Iris pigment epithelial cell (primary cell): ENCODE results near the gene ZNF791.
"Not testable (repeated sequence)": the region's sequence is repeated elsewhere in the genome, so short reads cannot be mapped to it uniquely, and the experiment has no call there.

ENCODE experiments used
- DNase-seq: peaks from one replicate; pipeline ENCODE4 v3.0.0-alpha.2; 2011; ENCODE audit warnings: low read depth

The ZNF791 gene

DNA sequence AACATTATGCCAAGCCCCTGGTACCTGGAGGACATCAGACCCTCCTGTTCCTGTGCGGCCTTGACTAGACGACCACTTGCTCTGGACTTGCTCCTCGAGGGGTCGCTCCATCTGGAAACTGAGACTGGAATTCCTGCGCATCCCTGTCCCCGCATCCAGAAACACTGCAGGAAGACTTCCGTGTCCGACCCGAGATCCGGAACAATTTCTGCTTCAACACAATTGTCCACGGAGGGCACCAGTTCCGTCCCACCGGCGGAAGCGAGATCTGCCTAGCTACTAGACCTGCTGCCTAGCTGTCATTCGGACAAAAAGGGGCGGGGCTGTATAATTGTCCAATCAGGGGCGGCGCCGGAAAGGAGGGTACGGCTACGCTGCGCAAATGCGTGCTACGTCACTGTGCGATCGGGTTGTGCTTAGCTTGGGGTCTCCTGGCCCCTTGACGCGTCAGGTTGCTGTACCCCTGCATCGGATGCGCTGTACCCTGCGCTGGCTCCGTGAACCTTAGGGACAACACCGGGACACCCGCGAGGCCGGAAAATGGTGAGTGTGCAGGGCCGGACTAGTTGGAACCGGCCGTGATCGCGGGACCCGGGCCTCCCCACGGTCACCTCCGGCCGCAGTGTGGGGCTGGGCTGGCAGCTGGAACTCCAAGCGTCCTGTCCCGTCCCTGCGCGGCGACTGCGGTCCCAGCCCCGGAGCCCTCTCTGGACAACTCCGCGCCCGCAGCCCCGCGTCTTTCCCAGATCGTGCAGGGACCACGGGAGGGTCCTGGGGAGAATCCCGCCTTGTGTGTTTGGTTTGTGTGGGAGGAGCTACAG is at the start of gene ZNF791, which contains the start of gene ZNF490:
Gene ZNF791 (plus strand): TSS at position 381 of the 821 bp plus-strand sequence. CDS start 160 bp downstream, at position 541.
Gene ZNF490 (minus strand): TSS at position 274 of the 821 bp plus-strand sequence. CDS start 133 bp downstream, at position 141.
- DNase-seq: peak; percentile 97

- peak; percentile 82 for DNase-seq
These were observed 46.6 kb upstream of the ZNF791 start for GRCh38 chr19:12564016-12564664.

DNA sequence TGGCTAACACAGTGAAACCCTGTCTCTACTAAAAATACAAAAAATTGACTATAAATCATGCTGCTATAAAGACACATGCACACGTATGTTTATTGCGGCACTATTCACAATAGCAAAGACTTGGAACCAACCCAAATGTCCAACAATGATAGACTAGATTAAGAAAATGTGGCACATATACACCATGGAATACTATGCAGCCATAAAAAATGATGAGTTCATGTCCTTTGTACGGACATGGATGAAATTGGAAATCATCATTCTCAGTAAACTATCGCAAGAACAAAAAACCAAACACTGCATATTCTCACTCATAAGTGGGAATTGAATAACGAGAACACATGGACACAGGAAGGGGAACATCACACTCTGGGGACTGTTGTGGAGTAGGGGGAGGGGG is 44.3 kb upstream of the ZNF791 start:
- not testable (repeated sequence) for DNase-seq

GRCh38 chr19:12567951-12568350 is 42.8 kb upstream of the ZNF791 start:
- peak; percentile 28 for DNase-seq

DNA sequence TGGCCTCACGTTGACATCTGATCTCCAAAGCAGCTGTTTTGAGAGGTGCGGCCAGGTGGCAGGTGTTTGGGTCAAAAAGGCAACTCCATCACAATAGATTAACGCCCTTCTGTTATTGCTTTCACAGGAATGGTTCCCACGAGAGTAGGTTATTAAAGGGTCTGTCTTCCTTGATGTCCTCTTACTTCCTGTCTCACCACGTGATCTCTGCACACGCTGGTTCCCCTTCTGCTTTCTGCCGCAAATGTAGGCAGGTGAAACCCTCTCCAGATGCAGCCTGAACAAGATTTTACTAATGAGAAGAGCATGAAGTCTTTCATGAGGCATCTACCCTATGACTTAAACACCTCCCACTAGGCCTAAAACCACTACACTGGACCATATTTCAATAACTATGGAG is 36.7 kb upstream of the ZNF791 start:
- no peak for DNase-seq

- no peak for DNase-seq
These were observed 32.1 kb upstream of the ZNF791 start for GRCh38 chr19:12578641-12579040.

DNA sequence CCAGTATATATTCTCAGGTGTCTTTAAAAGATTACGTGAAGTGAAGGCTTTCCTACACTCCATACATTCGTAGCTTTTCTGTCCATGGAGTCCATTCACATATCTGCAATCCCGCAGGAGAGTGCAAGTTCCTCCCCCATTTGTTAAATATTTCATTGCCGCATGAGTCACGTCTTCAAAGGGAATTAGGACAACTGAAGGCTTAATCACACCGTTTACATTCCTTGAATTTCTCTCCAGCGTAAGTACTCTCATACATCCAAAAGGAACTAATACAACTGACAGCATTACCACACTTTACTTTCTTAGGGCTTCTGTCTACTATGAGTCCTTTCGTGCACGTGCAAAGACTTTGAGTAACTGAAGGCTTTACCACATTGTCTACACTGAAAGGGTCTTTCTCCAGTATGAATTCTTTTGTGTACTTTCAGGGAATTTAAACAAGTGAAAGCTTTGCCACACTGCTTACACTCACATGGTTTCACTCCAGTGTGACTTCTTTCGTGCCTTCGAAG is 30.5 kb upstream of the ZNF791 start:
- DNase-seq: peak; percentile 88

DNA sequence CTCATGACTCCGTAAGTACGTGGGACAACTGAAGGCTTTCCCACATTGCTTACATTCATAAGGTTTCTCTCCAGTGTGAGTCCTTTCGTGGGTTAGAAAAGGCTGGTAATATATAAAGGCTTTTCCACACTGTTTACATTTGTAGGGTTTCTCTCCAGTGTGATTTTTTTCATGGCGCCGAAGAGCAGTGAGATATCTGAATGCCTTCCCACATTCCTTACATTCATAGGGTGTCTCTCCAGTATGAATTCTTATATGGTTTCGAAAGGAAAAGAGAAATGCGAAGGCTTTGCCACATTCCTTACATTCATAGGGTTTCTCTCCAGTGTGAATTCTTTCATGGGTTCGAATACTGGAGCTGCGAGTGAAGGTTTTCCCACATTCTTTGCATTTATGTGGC is 29.6 kb upstream of the ZNF791 start:
- no peak for DNase-seq

DNA sequence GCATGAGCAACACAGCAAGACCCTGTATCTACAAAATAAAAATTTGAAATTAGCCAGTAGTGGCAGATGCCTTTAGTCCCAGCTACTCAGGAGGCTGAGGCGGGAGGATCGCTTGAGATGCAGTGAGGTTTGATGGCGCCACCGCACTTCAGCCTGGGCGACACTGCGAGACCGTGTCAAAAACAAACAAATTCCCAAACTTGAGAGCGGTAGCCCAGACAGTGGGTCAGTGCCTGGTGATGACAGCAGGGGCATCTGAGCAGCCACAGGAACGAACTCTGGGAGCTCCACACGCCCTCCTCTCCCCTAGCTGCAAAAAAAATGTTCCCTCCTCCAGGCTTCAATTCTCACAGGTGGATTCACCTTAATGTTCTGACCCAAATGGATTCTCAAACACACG is 14.2 kb upstream of the ZNF791 start:
- DNase-seq: no peak

DNA sequence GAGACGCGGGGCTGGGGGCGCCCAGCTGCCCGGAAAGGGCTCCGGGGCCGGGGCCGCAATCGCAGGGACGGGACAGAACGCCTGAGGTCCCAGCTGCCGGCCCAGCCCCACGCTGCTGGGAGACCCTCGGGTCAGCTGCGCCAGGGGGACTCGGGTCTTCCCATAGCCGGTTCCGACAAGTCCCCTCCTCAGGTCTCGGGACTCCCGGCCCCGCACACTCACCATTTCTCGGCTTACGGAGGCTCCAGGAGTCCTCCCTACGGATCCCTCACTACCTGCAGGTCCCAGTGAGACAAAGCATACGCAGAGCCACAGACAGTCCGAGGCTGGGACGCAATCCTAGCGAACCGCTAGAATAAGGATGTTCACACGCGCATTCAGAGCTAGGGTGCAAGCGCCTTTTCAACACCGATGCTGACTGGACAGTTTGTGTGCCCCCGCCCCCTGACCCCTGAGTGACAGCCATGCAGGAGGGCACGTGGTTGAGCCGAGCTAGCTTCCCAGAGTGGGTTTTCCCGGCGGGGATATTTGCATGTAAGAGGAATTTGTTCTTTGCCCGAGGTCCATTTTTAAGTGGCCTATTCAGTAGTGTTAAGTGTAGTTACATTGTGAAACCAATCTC is 13.7 kb upstream of the ZNF791 start:
- no peak for DNase-seq

GRCh38 chr19:12597594-12597993 is 13.1 kb upstream of the ZNF791 start:
- DNase-seq: no peak

DNA sequence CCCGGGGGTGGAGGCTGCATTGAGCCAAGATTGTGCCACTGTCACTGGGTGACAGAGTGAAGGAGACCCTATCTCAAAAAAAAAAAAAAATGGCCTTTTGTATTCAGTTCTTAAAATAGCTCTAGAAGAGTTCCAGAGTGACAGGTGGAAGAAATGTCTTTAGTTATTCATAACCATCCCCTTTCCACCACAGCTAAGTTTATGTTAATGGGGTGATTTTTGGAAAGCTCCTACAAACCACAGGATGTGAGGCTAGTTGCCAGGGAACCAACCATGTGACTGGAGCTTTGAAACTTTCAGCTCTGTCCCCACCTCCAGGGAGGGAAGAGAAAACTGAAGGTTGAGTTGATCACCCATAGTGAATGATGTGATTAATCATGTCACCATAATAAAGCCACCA is 7.0 kb upstream of the ZNF791 start:
- DNase-seq: peak; percentile 60

DNA sequence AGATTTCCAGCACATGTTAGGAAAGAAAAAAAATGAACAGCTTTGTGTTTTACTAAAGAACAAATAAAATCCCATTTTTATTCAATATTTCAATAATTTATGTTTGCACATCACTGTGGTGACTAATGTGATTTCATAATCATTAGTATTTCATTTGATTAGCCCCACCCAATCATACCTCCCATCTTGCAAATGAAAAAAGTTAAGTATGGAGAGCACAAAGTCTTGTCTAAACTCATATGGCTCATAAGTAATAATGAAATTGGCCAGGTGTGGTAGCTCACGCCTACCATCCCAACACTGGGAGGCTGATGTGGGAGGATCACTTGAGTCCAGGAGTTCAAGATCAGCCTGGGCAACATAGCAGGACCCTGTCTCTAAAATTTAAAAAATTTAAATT is 3.9 kb upstream of the ZNF791 start:
- DNase-seq: no peak

DNA sequence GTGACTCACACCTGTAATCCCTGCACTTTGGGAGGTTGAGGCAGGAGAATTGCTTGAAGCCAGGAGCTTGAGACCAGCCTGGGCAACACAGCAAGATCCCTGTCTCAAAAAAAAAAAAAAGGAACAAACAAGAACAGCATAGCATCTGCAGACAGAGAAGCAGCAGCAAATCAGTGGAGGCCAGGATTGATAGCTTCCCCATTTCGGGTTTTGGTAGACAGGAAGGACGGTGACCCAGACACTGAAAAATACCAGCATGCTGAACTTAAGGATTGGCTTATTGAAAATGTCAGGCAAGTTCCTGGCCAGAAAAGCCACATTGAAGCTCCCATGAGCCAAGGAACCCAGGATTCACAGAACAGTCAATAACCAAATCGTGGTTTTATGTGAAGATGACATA is 3.1 kb upstream of the ZNF791 start:
- no peak for DNase-seq

DNA sequence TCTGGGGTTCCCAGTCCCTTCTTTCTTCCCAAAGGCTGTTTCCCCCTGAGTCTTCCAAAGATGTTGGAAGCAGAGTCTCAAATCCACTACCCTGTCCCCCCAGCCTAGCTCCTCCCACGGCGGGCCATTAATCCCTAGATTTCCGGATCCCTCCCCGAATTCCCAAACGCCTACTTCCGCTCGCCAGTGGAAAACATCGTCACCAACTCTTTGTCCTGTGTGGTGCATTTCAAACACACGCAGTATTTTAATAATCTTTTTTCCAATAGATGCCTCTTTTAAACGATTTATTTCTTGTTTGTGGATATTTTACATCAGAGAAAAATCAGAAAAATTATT is 610 bp downstream of the ZNF791 start:
- DNase-seq: peak; percentile 73

DNA sequence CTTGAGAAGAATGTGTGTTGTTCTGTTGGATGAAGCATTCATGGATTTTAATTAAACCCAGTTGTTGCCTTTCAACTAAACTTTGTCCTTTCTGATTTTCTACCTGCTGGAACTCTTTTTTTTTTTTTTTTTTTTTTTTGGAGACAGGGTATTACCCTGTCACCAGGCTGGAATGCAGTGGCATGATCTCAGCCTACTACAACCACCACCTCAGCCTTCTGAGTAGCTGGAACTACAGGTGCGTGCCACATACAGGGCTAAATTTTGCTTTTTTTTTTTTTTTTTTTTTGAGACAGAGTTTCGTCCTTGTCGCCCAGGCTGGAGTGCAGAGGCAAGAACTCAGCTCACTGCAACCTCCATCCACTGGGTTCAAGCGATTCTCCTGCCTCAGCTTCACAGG is 6.9 kb downstream of the ZNF791 start:
- no peak for DNase-seq

DNA sequence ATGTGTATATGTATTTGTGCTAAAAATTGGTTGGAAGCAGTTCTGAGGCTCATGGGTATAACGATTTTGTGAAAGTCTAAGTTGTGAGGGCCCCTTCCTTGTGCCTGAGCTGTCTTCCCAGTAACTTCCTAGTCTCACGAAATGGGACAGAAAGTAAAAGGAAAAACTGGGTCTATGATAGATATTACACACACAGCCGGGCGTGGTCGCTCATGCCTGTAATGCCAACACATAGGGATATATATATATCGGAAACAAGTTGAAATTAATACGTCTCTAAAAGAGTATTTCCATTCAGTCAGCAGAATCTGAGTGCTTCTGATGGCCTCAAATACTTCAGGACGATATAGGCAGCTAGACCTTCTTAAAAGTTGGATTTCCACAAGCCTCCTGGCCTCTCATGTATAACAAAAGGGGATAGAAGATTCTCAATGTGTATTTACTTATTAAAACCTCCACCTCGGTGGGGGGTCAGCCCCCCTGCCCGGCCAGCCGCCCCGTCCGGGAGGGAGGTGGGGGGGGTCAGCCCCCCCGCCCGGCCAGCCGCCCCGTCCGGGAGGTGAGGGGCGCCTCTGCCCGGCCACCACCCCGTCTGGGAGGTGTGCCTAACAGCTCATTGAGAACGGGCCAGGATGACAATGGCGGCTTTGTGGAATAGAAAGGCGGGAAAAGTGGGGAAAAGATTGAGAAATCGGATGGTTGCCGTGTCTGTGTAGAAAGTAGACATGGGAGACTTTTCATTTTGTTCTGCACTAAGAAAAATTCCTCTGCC is 10.7 kb downstream of the ZNF791 start:
- not testable (repeated sequence) for DNase-seq

- DNase-seq: peak; percentile 46
These were observed 12.8 kb downstream of the ZNF791 start for GRCh38 chr19:12623361-12624031.

DNA sequence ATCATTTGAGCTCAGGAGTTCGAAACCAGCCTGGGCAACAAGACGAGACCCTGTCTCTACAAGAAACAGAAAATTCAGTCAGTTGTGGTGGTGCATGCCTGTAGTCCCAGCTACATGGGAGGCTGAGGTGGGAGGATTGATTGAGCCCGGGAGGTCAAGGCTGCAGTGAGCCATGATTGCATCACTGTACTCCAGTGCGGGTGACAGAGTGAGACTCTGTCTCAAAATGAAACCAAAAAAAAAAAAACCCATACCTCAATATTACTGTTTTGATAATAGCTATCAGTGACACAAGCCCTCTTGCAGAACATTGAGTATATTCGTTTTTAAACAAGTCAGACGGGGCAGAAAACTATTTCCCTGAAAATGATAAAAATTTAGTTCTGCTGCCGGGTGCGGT is 16.2 kb downstream of the ZNF791 start:
- no peak for DNase-seq

- DNase-seq: peak; percentile 37
These were observed 17.6 kb downstream of the ZNF791 start for GRCh38 chr19:12628040-12629022.
